Type B pancreatic cell (in vitro differentiated cells): ENCODE measurements around the gene STYXL1. TPM values are rescaled to one million over a fixed set of nuclear protein-coding genes. Genes with fewer than 3 reads are reported as not detected.
"Not testable (repeated sequence)": the region's sequence is repeated elsewhere in the genome, so short reads cannot be mapped to it uniquely, and the experiment has no call there.

Source experiments
- DNase-seq: peaks from one replicate; pipeline ENCODE4 v3.0.0; 2021; ENCODE audit warnings: mixed read lengths; ENCODE audit not compliant: unreplicated experiment; ENCODE audit errors: extremely low spot score
- H3K27ac Mint-ChIP-seq: 2 replicates; pipeline ENCODE4 v1.8.0; 2021; ENCODE audit warnings: mild to moderate bottlenecking, mixed read lengths
- H3K27me3 Mint-ChIP-seq: 2 replicates; pipeline ENCODE4 v1.8.0; 2021; ENCODE audit warnings: mixed read lengths
- H3K36me3 Mint-ChIP-seq: 2 replicates; pipeline ENCODE4 v1.8.0; 2021; ENCODE audit warnings: mixed read lengths
- H3K4me1 Mint-ChIP-seq: one replicate; pipeline ENCODE4 v1.8.0; 2021; ENCODE audit warnings: mixed read lengths; ENCODE audit not compliant: unreplicated experiment
- H3K4me3 Mint-ChIP-seq: 2 replicates; pipeline ENCODE4 v1.8.0; 2021; ENCODE audit warnings: mild to moderate bottlenecking, mixed read lengths
- H3K9me3 Mint-ChIP-seq: 2 replicates; pipeline ENCODE4 v1.8.0; 2021; ENCODE audit warnings: mixed read lengths
- CTCF ChIP-seq: fragments of 200-600 bp; sonication (generic); conservative IDR thresholded peaks from 2 replicates; pipeline ENCODE4 v1.5.0; 2021; ENCODE audit warnings: antibody characterized with exemption, mild to moderate bottlenecking
- total RNA-seq: library from RNA; stranded (reverse); gene quantifications from 2 replicates; pipeline ENCODE4 v1.2.1, GENCODE V29; 2021; ENCODE audit warnings: low replicate concordance

Gene STYXL1
- total RNA-seq, 1 donor from 2014 or later: 45.9 TPM

DNA sequence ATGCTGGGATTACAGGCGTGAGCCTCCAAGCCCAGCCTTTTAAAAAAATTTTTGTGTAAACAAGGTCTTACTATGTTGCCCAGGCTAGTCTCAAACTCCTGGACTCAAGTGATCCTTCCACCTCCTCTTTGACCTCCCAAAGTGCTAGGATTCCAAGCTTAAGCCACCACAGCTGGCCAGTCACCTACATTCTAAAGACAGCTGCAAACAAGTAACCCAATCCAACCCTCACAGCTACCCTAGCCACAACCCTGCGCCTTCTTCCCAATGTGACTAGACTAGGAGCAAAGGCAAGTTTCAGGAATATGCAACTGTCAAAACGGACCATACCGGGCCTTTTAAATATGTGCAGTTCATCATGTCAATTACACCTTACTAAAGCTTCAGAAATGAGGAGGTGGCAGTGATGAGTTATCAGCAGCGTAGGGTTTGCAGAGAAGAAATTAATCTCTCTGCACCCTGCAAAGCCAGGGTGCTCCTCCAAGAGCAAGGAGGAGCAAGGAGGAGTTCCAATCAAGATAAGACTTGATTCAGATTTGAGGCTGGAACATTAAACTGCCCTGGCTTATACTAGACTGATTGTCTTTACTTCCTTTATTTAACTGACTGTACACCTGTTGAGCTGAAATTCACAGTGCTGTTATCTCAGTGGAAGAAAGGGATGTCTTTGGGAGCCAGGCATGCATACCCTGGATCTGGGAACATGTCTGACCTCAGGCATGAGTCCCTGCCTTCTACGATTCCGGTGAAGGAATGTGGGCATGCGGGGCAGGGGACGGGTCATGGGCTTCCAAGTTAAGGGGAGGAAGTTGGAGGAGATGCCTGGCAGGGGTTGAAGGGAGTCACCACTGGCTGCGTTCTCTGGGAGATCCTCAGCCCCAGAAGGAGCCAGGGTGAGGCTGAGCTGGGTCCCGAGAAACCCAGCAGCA, 37.9 kb downstream of the STYXL1 start:
- no peak overlapping the region for H3K27ac Mint-ChIP-seq
- no peaks in the 10 kb centered on the region for H3K36me3 Mint-ChIP-seq
- H3K27me3 Mint-ChIP-seq: no peaks in the 10 kb centered on the region
- DNase-seq: no peak
- no peak overlapping the region for H3K4me3 Mint-ChIP-seq
- no peaks in the 10 kb centered on the region for H3K9me3 Mint-ChIP-seq
- no peak for TF ChIP-seq CTCF
- no peaks in the 10 kb centered on the region for H3K4me1 Mint-ChIP-seq

GRCh38 chr7:76008156-76008687, 39.6 kb downstream of the STYXL1 start:
- Mint-ChIP-seq H3K27me3 (no peaks in the 10 kb centered on the region), H3K4me3 (no peak overlapping the region)

DNA sequence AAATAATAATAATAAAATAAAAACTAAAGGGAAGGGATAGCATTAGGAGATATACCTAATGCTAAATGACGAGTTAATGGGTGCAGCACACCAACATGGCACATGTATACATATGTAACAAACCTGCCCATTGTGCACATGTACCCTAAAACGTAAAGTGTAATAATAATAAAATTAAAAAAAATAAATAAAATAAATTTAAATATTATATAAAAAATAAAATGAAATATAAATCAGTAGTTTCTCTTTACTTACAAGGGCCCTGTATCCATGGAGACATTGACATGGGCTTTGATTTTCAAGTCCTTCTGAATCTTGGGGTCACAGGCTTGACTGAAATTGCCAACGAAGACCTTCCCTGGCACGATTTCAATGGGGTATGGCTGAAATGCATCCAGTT, 42.8 kb downstream of the STYXL1 start:
- DNase-seq, H3K27ac Mint-ChIP-seq, H3K4me3 Mint-ChIP-seq, H3K4me1 Mint-ChIP-seq, H3K36me3 Mint-ChIP-seq, H3K27me3 Mint-ChIP-seq, H3K9me3 Mint-ChIP-seq: not testable (repeated sequence)

More at GRCh38 chr7:76008156-76008687, 39.6 kb downstream of the STYXL1 start:
- TF ChIP-seq CTCF: no peak
- DNase-seq: no peak
- Mint-ChIP-seq H3K9me3 (no peaks in the 10 kb centered on the region), H3K36me3 (no peaks in the 10 kb centered on the region), H3K4me1 (no peaks in the 10 kb centered on the region), H3K27ac (no peak overlapping the region)

DNA sequence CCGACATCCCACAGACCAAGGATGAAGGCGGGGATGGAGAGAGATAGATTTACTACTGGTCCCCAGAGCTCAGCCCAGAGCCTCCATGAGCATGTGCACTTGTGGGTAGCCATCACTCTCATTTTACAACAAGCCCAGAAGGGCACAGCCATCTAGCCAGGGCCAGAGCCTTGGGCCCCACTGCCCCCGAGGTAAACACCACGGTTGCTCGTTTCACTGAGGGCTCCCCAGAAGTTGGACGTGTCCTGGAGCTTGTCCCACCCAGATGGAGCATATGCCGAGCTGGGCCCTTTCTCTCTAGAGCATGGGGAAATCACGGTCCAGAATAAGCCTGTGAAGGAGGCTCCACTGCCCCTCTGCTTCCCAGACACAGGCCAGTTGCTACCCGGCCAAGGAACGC, 44.4 kb downstream of the STYXL1 start:
- H3K27me3 Mint-ChIP-seq: no peaks in the 10 kb centered on the region
- no peak for DNase-seq
- peaks cover 12% of the 10 kb centered on the region for H3K36me3 Mint-ChIP-seq
- no peak for TF ChIP-seq CTCF
- no peaks in the 10 kb centered on the region for H3K9me3 Mint-ChIP-seq
- no peak overlapping the region for H3K27ac Mint-ChIP-seq
- no peak overlapping the region for H3K4me3 Mint-ChIP-seq
- H3K4me1 Mint-ChIP-seq: no peaks in the 10 kb centered on the region

- Mint-ChIP-seq H3K4me1 (no peaks in the 10 kb centered on the region), H3K36me3 (peaks cover 12% of the 10 kb centered on the region), H3K4me3 (no peak overlapping the region), H3K27ac (no peak overlapping the region), H3K27me3 (no peaks in the 10 kb centered on the region), H3K9me3 (no peaks in the 10 kb centered on the region)
- TF ChIP-seq CTCF: no peak
- DNase-seq: no peak
Measured at GRCh38 chr7:76002822-76003221, 45.0 kb downstream of the STYXL1 start.

DNA sequence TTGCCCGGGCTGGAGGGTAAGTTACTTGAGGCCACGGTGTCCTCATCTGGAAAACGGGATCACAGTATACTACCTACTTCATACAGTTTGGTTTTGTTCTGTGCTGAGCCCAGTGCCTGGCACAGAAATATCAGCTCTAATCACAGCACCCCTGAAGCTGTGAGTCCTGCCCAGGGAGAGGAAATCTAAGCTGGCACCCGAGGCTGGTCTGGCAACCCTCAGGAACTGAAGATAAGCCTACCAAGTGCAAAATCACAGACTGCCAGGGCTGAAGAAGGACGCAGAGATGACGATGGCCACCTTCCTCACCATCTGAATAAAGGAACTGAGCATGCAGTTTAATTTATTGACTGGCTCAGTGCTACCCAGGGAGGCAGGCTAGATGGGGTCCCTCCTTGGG, 45.7 kb downstream of the STYXL1 start:
- H3K36me3 Mint-ChIP-seq: peaks cover 17% of the 10 kb centered on the region
- no peak overlapping the region for H3K27ac Mint-ChIP-seq
- no peaks in the 10 kb centered on the region for H3K4me1 Mint-ChIP-seq
- H3K9me3 Mint-ChIP-seq: no peaks in the 10 kb centered on the region
- H3K27me3 Mint-ChIP-seq: no peaks in the 10 kb centered on the region
- no peak for DNase-seq
- no peak overlapping the region for H3K4me3 Mint-ChIP-seq
- no peak for TF ChIP-seq CTCF
